ENCODE measurements around the gene COX20.

DNA sequence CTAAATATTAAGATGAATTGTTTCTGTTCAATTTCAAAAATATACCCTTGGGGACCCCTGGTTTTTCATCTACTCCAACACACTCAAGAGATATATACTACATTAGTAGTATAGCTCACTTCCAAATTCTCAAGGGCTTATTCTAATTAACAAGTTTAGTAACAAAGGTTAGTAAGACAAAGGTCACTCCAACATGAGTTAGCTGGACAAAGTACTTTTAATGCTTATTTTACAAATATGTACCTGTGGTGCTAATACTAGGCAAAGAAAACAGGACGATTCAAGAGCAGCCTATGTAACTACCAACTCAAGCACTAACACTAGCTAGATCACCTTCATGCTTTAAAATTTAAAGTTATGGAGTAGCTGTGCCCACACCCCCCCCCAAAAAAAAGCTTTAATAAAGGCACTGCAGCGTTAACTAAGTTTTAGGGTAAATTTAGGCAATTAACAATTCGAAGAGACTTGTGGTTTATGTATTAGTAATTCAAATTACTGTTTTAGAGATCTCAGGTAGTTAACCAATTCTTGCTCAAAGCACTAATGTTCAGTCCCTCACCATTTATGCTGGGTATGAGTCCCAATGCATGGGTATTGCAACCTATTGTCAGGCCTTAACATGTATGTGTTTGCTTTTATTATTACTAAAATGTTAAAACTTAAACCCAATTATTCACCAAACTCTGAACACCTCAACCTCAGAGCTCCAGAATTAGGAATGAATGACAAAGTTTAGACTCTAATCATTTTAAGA is 14.8 kb downstream of the COX20 start:
- TF ChIP-seq SUZ12 (IDR thresholded peaks at IDR 0.05) = no peak
- TF ChIP-seq FOXK2 (IDR thresholded peaks at IDR 0.05) = no peak
- no peak for TF ChIP-seq FOXM1 (IDR thresholded peaks at IDR 0.05; ENCODE audit: borderline replicate concordance)
- no peak for TF ChIP-seq ELF4 (IDR thresholded peaks at IDR 0.05)
- TF ChIP-seq BHLHE40 (IDR thresholded peaks at IDR 0.05; ENCODE audit: borderline replicate concordance) = no peak
- TF ChIP-seq PKNOX1 (IDR thresholded peaks at IDR 0.05) = no peak
- TF ChIP-seq SP1 (IDR thresholded peaks at IDR 0.05) = no peak
- no peak for TF ChIP-seq L3MBTL2 (conservative IDR thresholded peaks at IDR 0.05)
- TF ChIP-seq ARNT (IDR thresholded peaks at IDR 0.05) = no peak
- TF ChIP-seq TARDBP (IDR thresholded peaks at IDR 0.05) = no peak
- no peak for TF ChIP-seq CTBP1 (IDR thresholded peaks at IDR 0.05; ENCODE audit: borderline replicate concordance)
- TF ChIP-seq ZNF384 (IDR thresholded peaks at IDR 0.05) = no peak
- no peak for TF ChIP-seq HDGF (IDR thresholded peaks at IDR 0.05; ENCODE audit: borderline replicate concordance)
- TF ChIP-seq FOXA1 (IDR thresholded peaks at IDR 0.05) = no peak
